Ramos (cell line): ENCODE measurements around the gene AUTS2.

Experiments used
- in situ Hi-C: fragments of 300-500 bp; cut with MboI; formaldehyde crosslinking; loops from one replicate; pipeline ENCODE4 v1.14.3; 2022; ENCODE audit warnings: low sequenced_read_pairs; ENCODE audit not compliant: unreplicated experiment

AUTS2 gene

GRCh38 chr7:69747144-69747543, 148.9 kb downstream of the AUTS2 start:
- in situ Hi-C loops = no loop called here

DNA sequence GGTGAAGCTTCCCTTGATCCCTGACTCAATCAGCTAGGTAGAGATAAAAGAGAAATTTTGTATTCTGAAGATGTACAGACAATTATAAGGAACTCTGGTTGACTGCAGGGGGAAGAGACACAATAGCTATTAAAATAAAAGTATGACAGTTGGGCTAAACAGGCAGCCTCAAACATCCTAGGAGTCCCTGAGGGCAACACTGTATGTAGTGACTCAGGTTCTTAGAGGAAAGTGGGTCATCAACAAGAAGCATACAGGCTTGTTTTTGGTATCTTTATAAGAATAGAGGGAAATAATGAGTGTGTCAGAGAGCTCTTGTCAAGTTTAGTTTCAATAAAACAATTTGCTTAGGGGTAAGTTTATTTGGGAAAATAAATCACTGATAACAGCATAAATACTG, 150.3 kb downstream of the AUTS2 start:
- in situ Hi-C loops = no loop called here

DNA sequence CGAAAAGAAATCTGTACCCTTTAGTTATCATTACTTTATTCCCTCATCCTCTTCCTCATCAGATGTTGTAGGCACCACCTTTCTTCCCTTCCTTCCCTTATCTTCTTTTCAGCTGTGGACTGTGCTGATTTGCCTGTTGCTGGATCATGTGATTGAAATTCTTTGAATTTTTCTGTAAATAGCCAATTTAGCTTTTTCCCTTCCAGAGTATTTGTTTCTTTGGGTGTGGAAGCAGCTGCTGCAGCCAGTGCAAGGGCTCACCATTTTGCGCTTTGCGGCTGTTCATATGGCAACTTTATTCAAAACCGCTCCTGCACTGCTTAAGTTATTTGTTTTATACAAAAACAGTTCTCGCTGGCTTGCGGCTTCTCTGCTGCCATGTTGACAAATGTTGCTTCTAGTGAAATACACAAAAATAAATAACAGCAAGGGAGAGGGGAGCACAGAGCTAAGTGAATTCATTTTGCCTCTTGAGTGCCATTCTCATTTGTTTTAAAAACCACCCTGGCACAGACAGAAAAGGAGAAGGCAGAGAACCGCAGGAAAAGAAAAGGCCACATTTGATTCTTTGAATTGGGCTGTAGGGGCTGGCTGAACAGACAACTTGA, 151.2 kb downstream of the AUTS2 start:
- in situ Hi-C loops = no loop called here

DNA sequence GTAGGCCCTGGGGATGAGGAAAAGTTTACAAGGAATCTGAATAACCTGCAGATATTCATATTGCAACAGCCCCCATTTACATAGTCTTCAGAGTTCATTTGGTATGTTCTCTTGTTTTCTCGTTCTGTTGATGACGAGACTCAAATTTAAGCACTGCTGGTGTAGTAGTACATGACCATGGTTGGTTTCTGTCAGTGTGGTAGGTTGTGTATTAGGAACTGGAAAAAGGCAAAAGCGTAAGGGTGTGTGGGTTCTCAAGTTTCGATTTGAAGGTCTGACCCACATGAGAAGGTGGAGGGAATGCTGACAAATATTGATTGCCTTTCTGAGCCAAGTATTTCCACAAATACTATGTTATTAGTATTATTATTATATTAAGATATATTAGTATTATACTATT, 151.7 kb downstream of the AUTS2 start:
- in situ Hi-C loops = no loop called here

GRCh38 chr7:69751026-69751425, 152.8 kb downstream of the AUTS2 start:
- in situ Hi-C loops = no loop called here

DNA sequence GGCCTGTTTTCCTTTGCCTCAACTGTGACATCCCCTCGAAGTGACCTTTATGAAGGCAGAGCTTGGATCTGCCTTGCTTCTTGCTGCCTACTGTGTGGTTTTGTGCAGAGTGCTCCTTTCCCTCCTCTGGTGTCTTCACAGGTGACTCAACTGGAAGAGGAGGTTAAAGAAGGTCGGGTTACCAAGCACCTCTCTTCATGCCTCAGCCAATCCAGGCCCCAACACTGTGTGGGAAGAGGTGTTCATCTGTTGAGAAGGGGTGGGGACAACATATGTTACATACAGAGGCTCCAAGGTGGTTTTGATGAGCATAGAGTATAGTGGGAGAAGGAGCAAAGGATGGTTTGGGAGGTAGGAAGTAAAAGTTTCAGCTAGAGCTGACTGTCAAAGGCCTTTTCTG, 155.7 kb downstream of the AUTS2 start:
- in situ Hi-C loops = no loop called here

GRCh38 chr7:69754476-69754875, 156.2 kb downstream of the AUTS2 start:
- in situ Hi-C loops = no loop called here

- in situ Hi-C loops = no loop called here
Observed at GRCh38 chr7:69756235-69756634, 158.0 kb downstream of the AUTS2 start.

DNA sequence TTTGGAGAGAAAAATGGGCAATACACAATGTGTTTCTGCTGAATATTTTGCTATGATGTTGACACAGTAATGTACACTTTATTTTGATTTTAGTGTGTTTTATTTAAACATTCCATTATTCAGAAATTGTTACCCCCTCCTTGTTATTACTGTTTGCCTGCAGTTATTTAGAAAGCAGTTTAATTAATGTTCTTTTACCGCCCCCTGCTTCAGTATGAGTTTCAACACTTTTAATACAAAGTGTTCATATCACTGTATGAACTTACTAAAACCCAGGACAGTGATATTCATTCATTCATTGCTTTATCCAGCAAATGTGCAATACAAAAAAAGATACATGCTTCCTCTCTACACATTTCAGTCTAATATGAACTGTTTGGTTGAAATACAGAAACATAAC, 159.3 kb downstream of the AUTS2 start:
- in situ Hi-C loops = no loop called here

GRCh38 chr7:69757981-69758430, 159.7 kb downstream of the AUTS2 start:
- in situ Hi-C loops = no loop called here

GRCh38 chr7:69759373-69759772, 161.1 kb downstream of the AUTS2 start:
- in situ Hi-C loops = no loop called here

- in situ Hi-C loops = no loop called here
Observed at GRCh38 chr7:69761290-69761922, 163.1 kb downstream of the AUTS2 start.

DNA sequence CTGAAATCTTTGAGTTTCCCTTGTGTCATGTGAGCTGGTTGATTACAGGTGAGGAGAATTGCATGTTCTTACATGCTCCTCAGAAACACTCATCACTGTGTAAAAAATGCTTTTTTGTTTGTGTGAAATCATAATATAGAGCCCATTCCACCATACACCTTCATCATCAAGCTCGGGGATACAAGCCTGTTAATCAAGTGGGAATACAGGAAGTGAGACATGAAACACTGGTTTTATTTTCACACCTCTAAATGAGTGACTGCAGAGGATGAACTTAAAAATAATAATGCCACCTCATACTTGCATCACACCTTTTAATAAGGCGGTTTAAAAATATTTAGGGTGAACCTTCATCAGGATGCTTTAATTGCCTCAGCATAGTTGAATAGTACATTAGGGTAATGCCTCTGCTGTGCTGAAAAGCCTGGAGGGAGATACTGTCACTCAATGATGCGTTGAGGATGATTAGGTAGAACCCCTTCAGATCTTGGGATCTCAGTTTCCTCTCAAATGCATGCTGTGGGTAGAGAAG, 164.6 kb downstream of the AUTS2 start:
- in situ Hi-C loops = no loop called here

DNA sequence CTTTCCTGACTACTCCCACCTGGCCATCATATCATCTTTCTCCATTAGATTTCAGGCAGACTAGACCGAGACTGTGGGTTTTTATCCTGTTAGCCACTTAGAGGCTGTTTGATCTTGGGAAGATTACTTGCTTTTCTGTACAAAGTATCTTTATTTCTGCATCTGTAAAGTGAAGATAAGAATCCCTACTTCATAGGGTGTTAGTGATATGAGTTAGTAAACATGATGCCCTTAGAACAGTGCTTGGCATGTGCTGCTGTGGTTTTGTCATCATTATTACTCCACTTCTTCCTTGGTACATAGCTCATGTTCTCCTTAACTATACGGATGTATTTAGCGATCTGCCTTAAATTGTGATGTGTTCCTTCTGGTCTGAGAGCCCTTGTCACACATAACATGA, 165.2 kb downstream of the AUTS2 start:
- in situ Hi-C loops = no loop called here

- in situ Hi-C loops = no loop called here
Observed at GRCh38 chr7:69764147-69764546, 165.9 kb downstream of the AUTS2 start.

DNA sequence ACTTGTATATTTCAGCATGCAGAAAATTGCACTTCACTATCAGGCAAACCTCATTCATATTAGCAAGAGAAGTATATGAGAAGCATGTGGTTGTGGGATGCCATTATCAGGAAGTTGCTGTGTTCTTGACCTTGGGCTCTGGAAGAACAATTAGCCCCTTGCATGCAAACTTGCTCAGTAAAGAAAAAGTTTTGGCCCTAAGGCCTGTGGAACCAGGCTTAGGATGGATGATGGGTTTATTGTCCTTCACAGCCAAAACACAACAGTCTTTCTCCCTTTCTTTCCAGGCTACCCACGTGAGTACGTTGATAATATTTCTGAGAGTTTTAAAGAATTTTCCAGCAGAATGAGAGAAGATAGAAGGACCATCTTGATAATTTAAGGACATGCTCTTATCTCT, 166.4 kb downstream of the AUTS2 start:
- in situ Hi-C loops = no loop called here

DNA sequence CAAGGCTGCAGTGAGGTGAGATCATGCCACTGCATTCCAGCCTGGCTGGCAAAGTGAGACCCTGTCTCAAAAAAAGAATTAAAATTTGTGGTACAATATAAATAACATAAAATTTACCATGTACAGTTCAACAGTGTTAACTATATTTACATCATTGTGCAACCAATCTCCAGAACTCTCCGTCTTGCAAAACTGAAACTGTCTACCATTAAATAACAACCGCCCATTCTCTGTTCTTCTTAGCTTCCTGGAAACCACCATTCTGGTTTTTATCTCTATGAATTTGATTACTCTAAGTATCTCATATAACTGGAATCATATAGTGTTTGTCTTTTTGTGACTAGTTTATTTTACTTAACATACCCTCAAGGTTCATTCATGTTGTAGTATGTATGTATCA, 167.6 kb downstream of the AUTS2 start:
- in situ Hi-C loops = no loop called here

DNA sequence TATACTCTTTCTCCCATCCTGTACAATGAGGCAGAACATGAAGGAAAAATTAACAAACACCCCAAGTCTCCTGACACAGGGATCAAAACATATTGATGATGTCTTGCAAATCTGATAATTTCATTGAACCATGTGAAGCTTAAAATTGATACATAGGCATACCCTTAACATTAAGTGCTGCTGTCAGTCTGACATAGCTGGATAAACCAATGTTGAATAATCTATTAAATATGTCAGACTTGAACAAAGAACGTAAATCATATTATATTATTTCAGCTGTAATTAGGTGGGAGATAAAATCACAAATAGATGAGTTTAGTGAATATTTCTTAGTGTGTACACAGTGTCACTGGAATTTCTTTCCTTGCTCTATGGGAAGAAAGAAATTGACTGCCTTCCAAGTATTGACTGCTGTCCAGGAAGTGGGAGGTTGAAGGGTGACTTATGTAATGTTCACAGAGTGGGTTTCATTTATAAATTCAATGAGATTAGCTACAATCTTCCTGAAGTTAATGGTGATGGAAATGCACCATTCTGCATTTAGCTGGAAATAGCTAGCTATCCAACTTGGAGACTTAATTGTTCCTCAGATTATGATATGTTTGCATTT, 170.8 kb downstream of the AUTS2 start:
- in situ Hi-C loops = no loop called here

DNA sequence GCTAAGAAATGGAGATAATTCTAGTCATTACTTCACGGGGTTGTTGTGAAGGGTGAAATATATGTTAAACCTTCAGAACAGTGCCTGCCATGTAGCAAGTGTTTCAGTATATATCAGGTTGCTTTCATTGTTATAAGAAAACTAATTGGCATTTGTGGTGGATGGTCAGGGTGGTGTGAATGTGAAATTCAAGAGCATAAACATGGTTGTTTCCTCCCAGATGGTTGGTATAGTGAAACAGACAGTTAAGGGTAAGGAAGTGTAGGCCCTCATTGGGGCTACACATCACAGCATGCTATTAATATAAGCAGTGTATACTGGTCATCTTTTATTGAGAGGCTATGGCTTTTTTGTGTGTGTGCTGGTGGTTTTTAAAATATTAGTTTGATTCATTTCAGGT, 171.6 kb downstream of the AUTS2 start:
- in situ Hi-C loops = no loop called here

DNA sequence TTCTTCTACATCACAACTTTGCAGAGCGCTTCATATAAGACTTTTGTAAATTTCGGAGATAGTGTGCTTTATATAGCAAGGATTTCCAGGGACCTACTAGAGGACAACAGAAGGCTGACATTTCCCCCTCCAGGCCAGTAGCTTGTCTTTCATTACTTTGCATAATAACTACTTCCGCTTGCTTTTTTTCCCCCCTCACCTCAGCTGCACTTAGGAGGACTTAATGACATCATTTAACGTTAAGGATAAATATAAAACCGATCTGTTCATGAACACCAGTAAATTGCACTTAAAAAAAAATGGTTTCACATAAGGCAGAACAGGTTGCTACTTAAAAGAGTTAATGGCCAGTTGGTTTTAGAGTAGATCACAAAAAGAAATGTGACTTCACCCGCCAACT, 172.3 kb downstream of the AUTS2 start:
- in situ Hi-C loops = no loop called here

- in situ Hi-C loops = no loop called here
Observed at GRCh38 chr7:69772718-69773436, 174.6 kb downstream of the AUTS2 start.
